H9 (cell line): ENCODE data around the gene MASP2. TPM values are rescaled to one million over a fixed set of nuclear protein-coding genes. Genes with fewer than 3 reads are reported as not detected.

Experiments used
- DNase-seq: peaks from one replicate; pipeline ENCODE4 v3.0.0-alpha.2; 2017
- H2AFZ ChIP-seq: one replicate; pipeline ENCODE4 v1.6.1; 2013; ENCODE audit warnings: mild to moderate bottlenecking, low read length, control low read depth, moderate library complexity
- H2AK5ac ChIP-seq: 2 replicates; pipeline ENCODE4 v1.6.1; 2013; ENCODE audit warnings: low read length, control low read depth, mixed read lengths; ENCODE audit not compliant: insufficient read length
- H2BK120ac ChIP-seq: one replicate; pipeline ENCODE4 v1.6.1; 2013; ENCODE audit warnings: low read depth, mild to moderate bottlenecking, low read length, control low read depth, inconsistent platforms; ENCODE audit not compliant: poor library complexity, severe bottlenecking
- H2BK12ac ChIP-seq: 2 replicates; pipeline ENCODE4 v1.6.1; 2013; ENCODE audit warnings: low read length, control low read depth, mixed read lengths, low read depth; ENCODE audit not compliant: insufficient read length
- H2BK15ac ChIP-seq: 2 replicates; pipeline ENCODE4 v1.6.1; 2013; ENCODE audit warnings: low read depth, low read length, control low read depth
- H2BK20ac ChIP-seq: one replicate; pipeline ENCODE4 v1.6.1; 2013; ENCODE audit warnings: low read depth, mild to moderate bottlenecking, low read length, control low read depth, inconsistent platforms; ENCODE audit not compliant: poor library complexity, severe bottlenecking
- H2BK5ac ChIP-seq: 2 replicates; pipeline ENCODE4 v1.6.1; 2013; ENCODE audit warnings: low read length, control low read depth, mixed read lengths; ENCODE audit not compliant: insufficient read length
- H3K14ac ChIP-seq: 2 replicates; pipeline ENCODE4 v1.6.1; 2013; ENCODE audit warnings: low read length, control low read depth; ENCODE audit not compliant: insufficient read depth
- H3K18ac ChIP-seq: 2 replicates; pipeline ENCODE4 v1.6.1; 2013; ENCODE audit warnings: low read depth, mild to moderate bottlenecking, mixed read lengths, low read length, control low read depth; ENCODE audit not compliant: insufficient read length
- H3K23ac ChIP-seq: 2 replicates; pipeline ENCODE4 v1.6.1; 2013; ENCODE audit warnings: low read length, control low read depth, mixed read lengths, low read depth; ENCODE audit not compliant: insufficient read length
- H3K23me2 ChIP-seq: 2 replicates; pipeline ENCODE4 v1.6.1; 2013; ENCODE audit warnings: low read depth, mild to moderate bottlenecking, mixed read lengths, low read length, control low read depth; ENCODE audit not compliant: insufficient read length, poor library complexity, severe bottlenecking
- H3K27ac ChIP-seq: 2 replicates; pipeline ENCODE4 v1.5.1; 2013; ENCODE audit warnings: low read length, control low read depth, mixed read lengths, low read depth; ENCODE audit not compliant: insufficient read length
- H3K27me3 ChIP-seq: 2 replicates; pipeline ENCODE4 v1.6.1; 2013; ENCODE audit warnings: low read length, control low read depth, inconsistent platforms; ENCODE audit not compliant: insufficient read depth
- H3K4ac ChIP-seq: 2 replicates; pipeline ENCODE4 v1.6.1; 2013; ENCODE audit warnings: low read depth, mild to moderate bottlenecking, control low read depth, inconsistent platforms, low read length, moderate library complexity
- H3K4me1 ChIP-seq: 2 replicates; pipeline ENCODE4 v1.6.1; 2013; ENCODE audit warnings: low read length, control low read depth, inconsistent platforms; ENCODE audit not compliant: insufficient read depth
- H3K4me2 ChIP-seq: 2 replicates; pipeline ENCODE4 v1.6.1; 2013; ENCODE audit warnings: low read length, control low read depth, mixed read lengths; ENCODE audit not compliant: insufficient read length, insufficient read depth
- H3K56ac ChIP-seq: 2 replicates; pipeline ENCODE4 v1.6.1; 2013; ENCODE audit warnings: low read depth, mild to moderate bottlenecking, mixed read lengths, low read length, control low read depth; ENCODE audit not compliant: insufficient read length
- H3K79me1 ChIP-seq: 2 replicates; pipeline ENCODE4 v1.6.1; 2013; ENCODE audit warnings: low read depth, mild to moderate bottlenecking, moderate library complexity, low read length, control low read depth, inconsistent platforms; ENCODE audit not compliant: insufficient read depth, poor library complexity, severe bottlenecking
- H3K79me2 ChIP-seq: 2 replicates; pipeline ENCODE4 v1.6.1; 2013; ENCODE audit warnings: low read length, control low read depth, inconsistent platforms; ENCODE audit not compliant: insufficient read depth
- H3K9ac ChIP-seq: 2 replicates; pipeline ENCODE4 v1.6.1; 2013; ENCODE audit warnings: low read length, control low read depth, mixed read lengths; ENCODE audit not compliant: insufficient read length; ENCODE audit errors: extremely low read depth
- H3K9me3 ChIP-seq: one replicate; pipeline ENCODE4 v1.6.1; 2013; ENCODE audit warnings: low read depth, low read length, inconsistent platforms; ENCODE audit not compliant: control insufficient read depth
- H3T11ph ChIP-seq: one replicate; pipeline ENCODE4 v1.6.1; 2013; ENCODE audit warnings: mild to moderate bottlenecking, low read length, control low read depth, inconsistent platforms
- H4K20me1 ChIP-seq: one replicate; pipeline ENCODE4 v1.6.1; 2013; ENCODE audit not compliant: control insufficient read depth, insufficient read length, insufficient read depth
- H4K5ac ChIP-seq: 2 replicates; pipeline ENCODE4 v1.6.1; 2013; ENCODE audit warnings: low read depth, mild to moderate bottlenecking, mixed read lengths, low read length, control low read depth; ENCODE audit not compliant: insufficient read length
- H4K8ac ChIP-seq: replicated peaks from 2 replicates; pipeline ENCODE4 v1.6.1; 2013; ENCODE audit warnings: low read length, control low read depth, mixed read lengths, low read depth; ENCODE audit not compliant: insufficient read length
- H4K91ac ChIP-seq: 2 replicates; pipeline ENCODE4 v1.6.1; 2013; ENCODE audit warnings: low read depth, mild to moderate bottlenecking, moderate library complexity, mixed read lengths, low read length, control low read depth; ENCODE audit not compliant: insufficient read length
- H3K27ac Mint-ChIP-seq, 3 experiments: 2 replicates in 2 of 3; 3 replicates in 1 of 3; pipeline ENCODE4 v1.8.0; 2020 to 2021; ENCODE audit warnings: mixed read lengths in 3 of 3, mild to moderate bottlenecking in 1 of 3, moderate library complexity in 1 of 3
- H3K27me3 Mint-ChIP-seq: 2 replicates; pipeline ENCODE4 v1.8.0; 2021; ENCODE audit warnings: low read depth, mild to moderate bottlenecking, moderate library complexity, mixed read lengths
- H3K36me3 Mint-ChIP-seq, 3 experiments: 2 replicates in 2 of 3; 3 replicates in 1 of 3; pipeline ENCODE4 v1.8.0; 2020 to 2021; ENCODE audit warnings: low read depth in 3 of 3, mixed read lengths in 3 of 3; ENCODE audit not compliant: insufficient read depth in 1 of 3
- H3K4me1 Mint-ChIP-seq, 2 experiments: 2 replicates each; pipeline ENCODE4 v1.8.0; 2020; ENCODE audit warnings: mixed read lengths in 2 of 2
- H3K4me3 Mint-ChIP-seq, 2 experiments: 2 replicates in 1 of 2; 3 replicates in 1 of 2; pipeline ENCODE4 v1.8.0; 2020 to 2021; ENCODE audit warnings: mild to moderate bottlenecking in 2 of 2, mixed read lengths in 2 of 2, moderate library complexity in 1 of 2
- H3K9me3 Mint-ChIP-seq, 2 experiments: 2 replicates in 1 of 2; 3 replicates in 1 of 2; pipeline ENCODE4 v1.8.0; 2020; ENCODE audit warnings: mild to moderate bottlenecking in 2 of 2, mixed read lengths in 2 of 2, moderate library complexity in 1 of 2
- WGBS: extraction: QIAGEN DNeasy Blood & Tissue Kit; methylation state at CpG from one replicate; pipeline ENCODE4 v1.1.7; 2013; ENCODE audit warnings: missing lambda C conversion rate, low lambda C conversion rate, mixed read lengths; ENCODE audit not compliant: insufficient read length; ENCODE audit errors: extremely low coverage; 5-methylcytosine and 5-hydroxymethylcytosine counted together
- total RNA-seq: library from RNA; stranded (reverse); gene quantifications from 2 replicates; pipeline ENCODE4 v1.2.1, GENCODE V29; 2021
- TF ChIP-seq, protein P1 (sequence below): fragments of 200-600 bp; sonication (generic); conservative IDR thresholded peaks from 3 replicates; pipeline ENCODE4 v1.8.0; 2021; ENCODE audit warnings: antibody characterized with exemption, mild to moderate bottlenecking

The MASP2 gene
- total RNA-seq, 1 experiment from 2014 or later: 0.46 TPM

DNA sequence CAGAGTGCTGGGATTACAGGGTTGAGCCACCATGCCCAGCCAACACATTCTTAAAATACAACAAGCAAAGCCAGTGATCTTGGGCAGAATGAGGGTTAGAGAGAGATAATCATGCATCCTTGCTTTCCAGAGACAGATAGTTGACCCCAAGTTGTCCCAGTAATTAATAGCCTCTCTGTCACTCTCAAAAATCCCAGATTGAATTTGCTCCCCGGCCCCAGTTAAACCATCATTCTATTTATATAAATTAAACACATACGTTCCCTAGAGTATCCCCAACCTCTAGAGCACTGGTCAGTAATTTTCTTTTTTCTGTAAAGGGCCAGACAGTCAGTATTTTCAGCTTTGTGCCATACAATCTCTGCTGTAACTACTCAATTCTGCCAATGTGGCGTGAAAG is 50.9 kb downstream of the MASP2 start:
- H3K4ac ChIP-seq: no peak overlapping the region
- no peak overlapping the region for H2BK5ac ChIP-seq
- Mint-ChIP-seq H3K36me3 (peaks cover 0 to 6% (median 2%) of the 10 kb centered on the region in 3 experiments; a peak in 3 of 7 replicates), H3K27ac (no peak overlapping the region), H3K4me1 (no peaks in the 10 kb centered on the region), H3K27me3 (no peaks in the 10 kb centered on the region; the same call in none of the 2 replicates), H3K9me3 (peaks cover 6% of the 10 kb centered on the region in 2 experiments; a peak in 4 of 5 replicates), H3K4me3 (no peak overlapping the region)
- H3K56ac ChIP-seq: no peak overlapping the region
- no peak overlapping the region for H2BK120ac ChIP-seq
- no peak overlapping the region for H3T11ph ChIP-seq
- no peaks in the 10 kb centered on the region for H3K79me2 ChIP-seq
- no peaks in the 10 kb centered on the region for H3K4me1 ChIP-seq
- no peak overlapping the region for H2AK5ac ChIP-seq
- H2BK12ac ChIP-seq: no peak overlapping the region
- no peaks in the 10 kb centered on the region for H3K9me3 ChIP-seq
- H3K23ac ChIP-seq: no peak overlapping the region
- no peaks in the 10 kb centered on the region for H4K20me1 ChIP-seq
- no peak overlapping the region for H3K4me2 ChIP-seq
- no peaks in the 10 kb centered on the region for H3K27me3 ChIP-seq
- H3K79me1 ChIP-seq: no peaks in the 10 kb centered on the region
- H3K23me2 ChIP-seq: no peaks in the 10 kb centered on the region
- H2BK15ac ChIP-seq: no peak overlapping the region
- H2BK20ac ChIP-seq: no peak overlapping the region
- no peak overlapping the region for H4K91ac ChIP-seq
- TF ChIP-seq, protein P1, sequence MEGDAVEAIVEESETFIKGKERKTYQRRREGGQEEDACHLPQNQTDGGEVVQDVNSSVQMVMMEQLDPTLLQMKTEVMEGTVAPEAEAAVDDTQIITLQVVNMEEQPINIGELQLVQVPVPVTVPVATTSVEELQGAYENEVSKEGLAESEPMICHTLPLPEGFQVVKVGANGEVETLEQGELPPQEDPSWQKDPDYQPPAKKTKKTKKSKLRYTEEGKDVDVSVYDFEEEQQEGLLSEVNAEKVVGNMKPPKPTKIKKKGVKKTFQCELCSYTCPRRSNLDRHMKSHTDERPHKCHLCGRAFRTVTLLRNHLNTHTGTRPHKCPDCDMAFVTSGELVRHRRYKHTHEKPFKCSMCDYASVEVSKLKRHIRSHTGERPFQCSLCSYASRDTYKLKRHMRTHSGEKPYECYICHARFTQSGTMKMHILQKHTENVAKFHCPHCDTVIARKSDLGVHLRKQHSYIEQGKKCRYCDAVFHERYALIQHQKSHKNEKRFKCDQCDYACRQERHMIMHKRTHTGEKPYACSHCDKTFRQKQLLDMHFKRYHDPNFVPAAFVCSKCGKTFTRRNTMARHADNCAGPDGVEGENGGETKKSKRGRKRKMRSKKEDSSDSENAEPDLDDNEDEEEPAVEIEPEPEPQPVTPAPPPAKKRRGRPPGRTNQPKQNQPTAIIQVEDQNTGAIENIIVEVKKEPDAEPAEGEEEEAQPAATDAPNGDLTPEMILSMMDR: no peak
- H3K14ac ChIP-seq: no peak overlapping the region
- no peak overlapping the region for H3K27ac ChIP-seq
- no peak overlapping the region for H4K8ac ChIP-seq
- no peak overlapping the region for H3K18ac ChIP-seq
- no peak overlapping the region for H4K5ac ChIP-seq
- H3K9ac ChIP-seq: no peak overlapping the region
- H2AFZ ChIP-seq: no peak overlapping the region
- 100% methylated on average over 1 of the region's 3 CpGs for WGBS
- DNase-seq: no peak
